Panc1 (cell line): Measurements from ENCODE around the gene FAM131A. TPM values are rescaled to one million over a fixed set of nuclear protein-coding genes. Genes with fewer than 3 reads are reported as not detected.

Experiments used
- ATAC-seq: fragments of 200-7000 bp; cut with Tn5 transposase; 2 replicates; pipeline ENCODE4 v1.9.1; 2020; ENCODE audit warnings: mild to moderate bottlenecking, moderate library complexity
- BruUV-seq: library from RNA; stranded (reverse); fragments of 400-500 nt; replicated peaks from 2 replicates; lab custom pipeline; 2021; lab: Mats Ljungman, UMichigan
- CTCF ChIA-PET: fragments of 300-600 bp; sonication (Branson Sonifier 250); formaldehyde crosslinking; loops from one replicate; lab custom pipeline; 2022; ENCODE audit warnings: antibody characterized with exemption; lab: Charles Lee
- POLR2A ChIA-PET: fragments of 300-600 bp; sonication (Branson Sonifier 250); formaldehyde crosslinking; loops from one replicate; lab custom pipeline; 2022; ENCODE audit warnings: antibody characterized with exemption; lab: Charles Lee
- DNase-seq: peaks from one replicate; pipeline ENCODE4 v3.0.0-alpha.2; 2010; ENCODE audit warnings: low read depth, low spot score
- H3K27ac ChIP-seq: 2 replicates; pipeline ENCODE4 v1.5.1; 2011; ENCODE audit warnings: mild to moderate bottlenecking, low read length, inconsistent platforms
- H3K27me3 ChIP-seq: fragments of 200-500 bp; sonication (Bioruptor generic); 2 replicates; pipeline ENCODE4 v1.6.0; 2014; ENCODE audit warnings: low read length, inconsistent platforms; ENCODE audit not compliant: control insufficient read depth, insufficient read depth
- H3K36me3 ChIP-seq: fragments of 200-500 bp; sonication (Bioruptor generic); 2 replicates; pipeline ENCODE4 v1.5.1; 2014; ENCODE audit warnings: inconsistent platforms, mild to moderate bottlenecking, low read length, moderate library complexity; ENCODE audit not compliant: control insufficient read depth, insufficient read depth
- H3K4me1 ChIP-seq: 2 replicates; pipeline ENCODE4 v1.5.1; 2011; ENCODE audit warnings: inconsistent platforms, mild to moderate bottlenecking, low read length, moderate library complexity; ENCODE audit not compliant: control insufficient read depth, insufficient read depth
- H3K4me3 ChIP-seq, 2 experiments: 2 replicates each; pipeline ENCODE4 v1.5.1; 2011 to 2012; ENCODE audit warnings: low read depth in 2 of 2, low read length in 2 of 2, mild to moderate bottlenecking in 2 of 2, inconsistent platforms in 1 of 2, moderate library complexity in 1 of 2
- H3K9me3 ChIP-seq: fragments of 200-500 bp; sonication (Bioruptor generic); 2 replicates; pipeline ENCODE4 v1.5.1; 2014; ENCODE audit warnings: low read depth, mild to moderate bottlenecking, inconsistent platforms, low read length, moderate library complexity; ENCODE audit not compliant: control insufficient read depth, insufficient read depth
- CTCF ChIP-seq: fragments of 450-650 bp; IDR thresholded peaks from 2 replicates; pipeline ENCODE4 v1.5.1; 2017; ENCODE audit warnings: mild to moderate bottlenecking
- POLR2AphosphoS5 ChIP-seq: IDR thresholded peaks from 2 replicates; pipeline ENCODE4 v1.6.1; 2012; ENCODE audit warnings: mild to moderate bottlenecking, low read depth, low read length, moderate library complexity
- SIN3A ChIP-seq: IDR thresholded peaks from 2 replicates; pipeline ENCODE4 v1.6.1; 2012; ENCODE audit warnings: low read depth, mild to moderate bottlenecking, low read length, moderate library complexity, borderline replicate concordance; ENCODE audit not compliant: insufficient read depth
- TCF7L2 ChIP-seq: IDR thresholded peaks from 2 replicates; pipeline ENCODE4 v1.6.1; 2011; ENCODE audit warnings: mild to moderate bottlenecking, low read depth, low read length, inconsistent platforms
- in situ Hi-C: cut with HindIII; loops from 2 replicates; pipeline ENCODE4 v1.10.0; 2016; ENCODE audit warnings: low sequenced_read_pairs, low pct_unique_long_range_greater_than_20kb
- intact Hi-C: fragments of 100-400 bp; cut with micrococcal nuclease; formaldehyde crosslinking; loops from one replicate; pipeline ENCODE4 v1.10.0; 2022; ENCODE audit not compliant: unreplicated experiment
- total RNA-seq: library from RNA; stranded (reverse); gene quantifications from one replicate; pipeline ENCODE4 v1.2.1, GENCODE V29; 2021; ENCODE audit not compliant: unreplicated experiment
- TF ChIP-seq, protein P1 (sequence below), 2 experiments: IDR thresholded peaks; 2 replicates each; pipeline ENCODE4 v1.6.1; 2011 to 2012; ENCODE audit warnings: low read depth in 2 of 2, control low read depth in 1 of 2, low read length in 1 of 2, mild to moderate bottlenecking in 1 of 2, moderate library complexity in 1 of 2; ENCODE audit not compliant: insufficient read depth in 1 of 2

FAM131A gene
- total RNA-seq, 1 experiment from 2014 or later, result 30.1 TPM

GRCh38 chr3:184352149-184352785 lies 14.9 kb downstream of the FAM131A start:
- Histone ChIP-seq H3K9me3 (no peaks in the 10 kb centered on the region), H3K27ac (no peak overlapping the region), H3K36me3 (no peaks in the 10 kb centered on the region; the same call in 1 of the 2 replicates), H3K4me1 (no peaks in the 10 kb centered on the region), H3K27me3 (no peaks in the 10 kb centered on the region), H3K4me3 (no peak overlapping the region)
- POLR2A ChIA-PET, result no interaction called here
- CTCF ChIA-PET, result interaction anchor here (1.4 kb wide), 1 partner anchor 10 kb away, joined by 3 read pairs; the partner anchor contains the start of genes CLCN2 and POLR2H
- intact Hi-C loops (no loop called here), in situ Hi-C loops (no loop called here)
- no TSS peak for BruUV-seq
- TF ChIP-seq SIN3A (no peak), POLR2AphosphoS5 (no peak), CTCF (no peak)
- DNase-seq, result no peak
- no peak for ATAC-seq

DNA sequence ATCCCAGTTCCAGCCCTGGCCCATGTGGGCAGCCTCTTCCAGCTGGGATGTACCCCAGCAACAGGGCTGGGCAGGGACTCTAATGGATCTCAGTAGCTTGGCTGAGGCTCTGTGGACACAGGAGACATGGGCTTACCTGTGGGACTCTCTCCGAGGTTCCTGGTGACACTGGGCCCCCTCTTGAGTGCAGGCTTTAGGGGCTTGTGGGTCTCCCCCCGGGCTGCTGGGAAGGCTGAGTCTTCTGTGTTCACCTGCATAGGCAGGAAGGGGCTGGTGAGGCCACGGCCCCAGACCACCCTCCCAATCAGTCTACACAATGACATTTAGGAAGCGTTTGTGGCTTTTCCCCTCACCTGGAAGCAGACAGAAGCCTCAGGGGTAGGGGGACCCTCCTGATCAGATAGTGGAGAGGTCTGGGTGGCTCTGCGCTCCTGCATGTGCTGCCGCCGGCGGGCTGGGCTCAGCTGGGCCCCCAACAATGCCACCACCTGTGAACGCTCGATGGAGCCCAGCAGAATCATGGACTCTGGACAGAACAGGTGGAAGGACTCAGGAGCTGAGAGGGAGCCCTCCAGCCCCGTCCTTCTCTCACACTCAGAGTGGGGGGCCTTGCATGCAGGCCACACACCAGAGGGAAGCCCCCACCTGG lies 15.6 kb downstream of the FAM131A start:
- no TSS peak for BruUV-seq
- ATAC-seq, result no peak
- POLR2A ChIA-PET, result no interaction called here
- H3K4me1 ChIP-seq, result no peaks in the 10 kb centered on the region
- H3K27me3 ChIP-seq, result no peaks in the 10 kb centered on the region
- no peaks in the 10 kb centered on the region; the same call in 1 of the 2 replicates for H3K36me3 ChIP-seq
- CTCF ChIA-PET, result no interaction called here
- intact Hi-C loops, result no loop called here
- H3K9me3 ChIP-seq, result no peaks in the 10 kb centered on the region
- H3K27ac ChIP-seq, result no peak overlapping the region
- no peak overlapping the region for H3K4me3 ChIP-seq
- TF ChIP-seq CTCF (no peak), POLR2AphosphoS5 (no peak), TCF7L2 (no peak)
- in situ Hi-C loops, result no loop called here
- DNase-seq, result no peak

- in situ Hi-C loops, result no loop called here
- intact Hi-C loops, result no loop called here
- Histone ChIP-seq H3K27me3 (no peaks in the 10 kb centered on the region), H3K27ac (no peak overlapping the region), H3K4me3 (no peak overlapping the region), H3K36me3 (no peaks in the 10 kb centered on the region; the same call in 1 of the 2 replicates), H3K9me3 (no peaks in the 10 kb centered on the region), H3K4me1 (no peaks in the 10 kb centered on the region)
- no peak for ATAC-seq
- CTCF ChIA-PET, result interaction anchor here (0.9 to 1.0 kb wide), 2 partner anchors 8 to 16 kb away, joined by 3 to 4 read pairs; partner anchors contain the start of gene FAM131A
- no TSS peak for BruUV-seq
- DNase-seq, result no peak
- TF ChIP-seq TCF7L2 (no peak), CTCF (no peak), POLR2AphosphoS5 (no peak), SIN3A (no peak)
- TF ChIP-seq, protein P1, sequence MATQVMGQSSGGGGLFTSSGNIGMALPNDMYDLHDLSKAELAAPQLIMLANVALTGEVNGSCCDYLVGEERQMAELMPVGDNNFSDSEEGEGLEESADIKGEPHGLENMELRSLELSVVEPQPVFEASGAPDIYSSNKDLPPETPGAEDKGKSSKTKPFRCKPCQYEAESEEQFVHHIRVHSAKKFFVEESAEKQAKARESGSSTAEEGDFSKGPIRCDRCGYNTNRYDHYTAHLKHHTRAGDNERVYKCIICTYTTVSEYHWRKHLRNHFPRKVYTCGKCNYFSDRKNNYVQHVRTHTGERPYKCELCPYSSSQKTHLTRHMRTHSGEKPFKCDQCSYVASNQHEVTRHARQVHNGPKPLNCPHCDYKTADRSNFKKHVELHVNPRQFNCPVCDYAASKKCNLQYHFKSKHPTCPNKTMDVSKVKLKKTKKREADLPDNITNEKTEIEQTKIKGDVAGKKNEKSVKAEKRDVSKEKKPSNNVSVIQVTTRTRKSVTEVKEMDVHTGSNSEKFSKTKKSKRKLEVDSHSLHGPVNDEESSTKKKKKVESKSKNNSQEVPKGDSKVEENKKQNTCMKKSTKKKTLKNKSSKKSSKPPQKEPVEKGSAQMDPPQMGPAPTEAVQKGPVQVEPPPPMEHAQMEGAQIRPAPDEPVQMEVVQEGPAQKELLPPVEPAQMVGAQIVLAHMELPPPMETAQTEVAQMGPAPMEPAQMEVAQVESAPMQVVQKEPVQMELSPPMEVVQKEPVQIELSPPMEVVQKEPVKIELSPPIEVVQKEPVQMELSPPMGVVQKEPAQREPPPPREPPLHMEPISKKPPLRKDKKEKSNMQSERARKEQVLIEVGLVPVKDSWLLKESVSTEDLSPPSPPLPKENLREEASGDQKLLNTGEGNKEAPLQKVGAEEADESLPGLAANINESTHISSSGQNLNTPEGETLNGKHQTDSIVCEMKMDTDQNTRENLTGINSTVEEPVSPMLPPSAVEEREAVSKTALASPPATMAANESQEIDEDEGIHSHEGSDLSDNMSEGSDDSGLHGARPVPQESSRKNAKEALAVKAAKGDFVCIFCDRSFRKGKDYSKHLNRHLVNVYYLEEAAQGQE (IDR thresholded peaks at IDR 0.05; ENCODE audit: insufficient read depth in 1 of 2, low read depth in 2 of 2, low read length in 1 of 2), result no peak
- POLR2A ChIA-PET, result no interaction called here
Measured at GRCh38 chr3:184353546-184353941, 16.1 kb downstream of the FAM131A start.
